ENCODE measurements around the gene THAP8.

THAP8 gene

DNA sequence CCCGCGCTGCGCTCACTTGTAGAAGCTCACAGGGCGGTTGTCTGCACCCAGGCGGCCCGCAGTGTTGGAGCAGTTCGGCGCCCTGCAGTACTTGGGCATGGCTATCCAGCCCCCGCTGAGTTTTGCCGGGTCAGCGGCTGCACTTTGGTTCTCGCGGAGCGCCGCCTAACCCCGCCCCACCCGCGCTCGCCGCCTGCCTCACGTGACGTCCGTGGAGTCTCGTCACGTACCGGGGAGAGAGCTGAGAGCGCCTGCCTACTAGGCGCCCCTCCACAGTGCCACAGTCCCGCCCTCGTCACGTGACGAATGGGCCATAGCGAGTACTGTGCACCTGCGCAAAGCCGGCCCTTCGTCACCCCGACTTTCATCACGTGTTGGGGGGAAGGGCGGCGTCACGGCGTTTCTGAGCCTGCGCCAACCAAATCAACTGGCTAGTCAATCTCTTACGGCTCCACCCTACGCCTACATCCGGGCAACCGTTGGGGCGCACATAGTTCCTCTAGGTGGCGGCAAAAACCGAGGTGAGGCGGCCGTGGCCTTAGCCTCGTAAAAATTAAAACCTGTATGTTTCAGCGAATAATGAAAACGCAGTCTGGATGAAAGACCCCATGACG lies at the start of gene THAP8:
THAP8 (minus strand) TSS at position 167 of the 614 bp plus-strand sequence; CDS start at position 99, 68 bp downstream.
- DNase-seq (ENCODE audit: low spot score in 2 of 2) (peak; percentile 96 to 100), ATAC-seq (peak; percentile 92)
- Mint-ChIP-seq H3K27ac (peak within 1 kb of the TSS; percentile 93), H3K36me3 (peaks cover 18% of the 10 kb centered on the region), H3K4me3 (peak within 1 kb of the TSS; percentile 91), H3K9me3 (no peaks in the 10 kb centered on the region), H3K4me1 (peaks cover 41% of the 10 kb centered on the region)

GRCh38 chr19:36103040-36103626 lies 49.0 kb upstream of the THAP8 start:
- Mint-ChIP-seq H3K9me3 (no peaks in the 10 kb centered on the region), H3K4me3 (no peak overlapping the region), H3K27ac (no peak overlapping the region), H3K4me1 (no peaks in the 10 kb centered on the region), H3K36me3 (peaks cover 25% of the 10 kb centered on the region)
- ATAC-seq (no peak), DNase-seq (ENCODE audit: low spot score in 2 of 2) (no peak)

DNA sequence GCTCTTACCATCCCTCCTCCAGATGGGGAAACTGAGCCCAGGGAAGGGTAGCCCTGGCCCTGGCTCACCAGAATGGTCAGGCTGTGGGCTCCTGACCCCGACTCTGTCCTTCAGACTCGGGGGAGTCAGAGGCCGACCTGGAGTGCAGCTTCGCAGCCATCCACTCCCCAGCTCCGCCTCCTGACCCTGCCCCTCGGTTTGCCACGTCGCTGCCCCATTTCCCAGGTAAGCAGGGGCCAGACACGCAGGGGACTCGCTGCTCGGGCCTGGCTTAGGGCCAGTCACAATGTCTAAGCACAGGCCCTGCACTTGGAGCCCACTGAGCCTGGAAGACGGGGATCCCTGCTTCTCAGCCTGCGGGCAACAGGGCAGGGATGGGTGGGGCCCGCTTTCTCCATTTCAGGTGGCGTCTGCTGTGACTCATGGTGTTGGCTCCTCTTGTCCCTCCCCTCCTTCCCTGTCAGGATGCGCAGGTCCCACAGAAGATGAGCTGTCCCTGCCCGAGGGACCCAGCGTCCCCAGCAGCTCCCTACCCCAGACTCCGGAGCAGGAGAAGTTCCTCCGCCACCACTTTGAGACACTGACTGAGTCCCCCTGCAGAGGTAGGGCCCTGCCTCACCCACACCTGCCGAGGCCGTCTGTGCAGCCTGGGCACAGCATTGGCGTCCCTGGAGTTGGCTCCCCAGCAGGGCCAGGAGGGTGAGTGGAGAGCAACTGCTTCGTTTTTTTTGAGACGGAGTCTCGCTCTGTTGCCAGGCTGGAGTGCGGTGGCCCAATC lies 47.7 kb upstream of the THAP8 start:
- no peak overlapping the region for H3K4me3 Mint-ChIP-seq
- DNase-seq (ENCODE audit: low spot score in 2 of 2), result no peak
- no peaks in the 10 kb centered on the region for H3K9me3 Mint-ChIP-seq
- H3K36me3 Mint-ChIP-seq, result peaks cover 33% of the 10 kb centered on the region
- H3K4me1 Mint-ChIP-seq, result no peaks in the 10 kb centered on the region
- ATAC-seq, result no peak
- H3K27ac Mint-ChIP-seq, result no peak overlapping the region

GRCh38 chr19:36100476-36100875 lies 46.4 kb upstream of the THAP8 start:
- Mint-ChIP-seq H3K27ac (peak overlapping the region; percentile 37), H3K36me3 (peaks cover 32% of the 10 kb centered on the region), H3K9me3 (no peaks in the 10 kb centered on the region), H3K4me1 (no peaks in the 10 kb centered on the region), H3K4me3 (no peak overlapping the region)
- no peak for DNase-seq (ENCODE audit: low spot score in 2 of 2)
- ATAC-seq, result no peak

- Mint-ChIP-seq H3K4me1 (no peaks in the 10 kb centered on the region), H3K4me3 (no peak overlapping the region), H3K27ac (no peak overlapping the region), H3K36me3 (peaks cover 39% of the 10 kb centered on the region), H3K9me3 (no peaks in the 10 kb centered on the region)
- ATAC-seq (no peak), DNase-seq (ENCODE audit: low spot score in 2 of 2) (no peak)
Observed at GRCh38 chr19:36099166-36099785, 45.2 kb upstream of the THAP8 start.

DNA sequence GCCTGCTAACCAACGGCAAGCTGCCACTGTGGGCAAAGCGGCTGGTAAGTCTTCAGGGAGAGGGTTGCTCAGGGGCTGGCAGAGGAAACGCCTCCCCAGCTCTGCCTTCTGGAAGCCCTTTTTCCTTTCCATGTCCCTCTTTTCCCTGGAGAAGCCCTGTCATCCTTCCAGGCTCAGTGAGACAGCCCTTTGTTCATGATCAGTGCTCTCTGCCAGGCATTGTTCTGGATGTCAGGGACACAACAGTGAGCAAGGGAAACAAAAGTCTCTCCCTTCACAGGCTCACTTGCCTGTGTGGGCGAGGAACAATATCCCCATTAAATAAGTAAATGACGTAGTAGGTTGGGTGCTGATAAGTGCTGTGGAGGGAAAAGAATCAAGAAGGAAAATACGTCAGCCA lies 43.0 kb upstream of the THAP8 start:
- H3K4me3 Mint-ChIP-seq, result no peak overlapping the region
- peaks cover 44% of the 10 kb centered on the region for H3K36me3 Mint-ChIP-seq
- ATAC-seq (no peak), DNase-seq (ENCODE audit: low spot score in 2 of 2) (no peak)
- no peak overlapping the region for H3K27ac Mint-ChIP-seq
- H3K4me1 Mint-ChIP-seq, result peaks cover 17% of the 10 kb centered on the region
- H3K9me3 Mint-ChIP-seq, result no peaks in the 10 kb centered on the region

GRCh38 chr19:36093687-36094086 lies 39.6 kb upstream of the THAP8 start:
- peaks cover 47% of the 10 kb centered on the region for H3K36me3 Mint-ChIP-seq
- H3K4me1 Mint-ChIP-seq, result peaks cover 17% of the 10 kb centered on the region
- ATAC-seq, result no peak

GRCh38 chr19:36093146-36093662 lies 39.1 kb upstream of the THAP8 start:
- H3K4me3 Mint-ChIP-seq, result peak overlapping the region; percentile 17
- H3K4me1 Mint-ChIP-seq, result peaks cover 17% of the 10 kb centered on the region
- ATAC-seq (peak; percentile 78), DNase-seq (ENCODE audit: low spot score in 2 of 2) (no peak)
- H3K36me3 Mint-ChIP-seq, result peaks cover 51% of the 10 kb centered on the region
- H3K27ac Mint-ChIP-seq, result peak overlapping the region; percentile 70
- no peaks in the 10 kb centered on the region for H3K9me3 Mint-ChIP-seq

More at GRCh38 chr19:36093687-36094086, 39.6 kb upstream of the THAP8 start:
- no peak for DNase-seq (ENCODE audit: low spot score in 2 of 2)
- Mint-ChIP-seq H3K9me3 (no peaks in the 10 kb centered on the region), H3K4me3 (peak overlapping the region; percentile 17), H3K27ac (peak overlapping the region; percentile 70)

DNA sequence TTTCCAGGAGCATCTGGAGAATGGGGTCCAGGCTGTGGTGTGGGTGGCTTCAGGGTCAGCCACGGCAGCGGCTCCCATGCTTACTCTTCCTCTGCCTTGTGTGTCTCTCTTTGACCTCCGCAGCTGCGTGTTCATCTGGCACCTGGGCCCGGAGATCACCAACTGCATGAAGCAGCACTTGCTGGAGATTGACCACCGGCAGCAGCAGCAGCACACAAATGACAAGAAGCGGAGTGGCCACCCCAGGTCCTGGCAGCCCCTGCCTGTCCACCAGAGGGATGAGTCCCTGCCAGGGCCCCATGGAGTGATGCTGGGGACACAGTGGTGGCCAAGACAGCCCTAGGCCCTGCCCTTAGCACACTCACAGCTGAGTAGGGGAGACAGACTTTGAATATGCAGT lies 38.5 kb upstream of the THAP8 start:
- Mint-ChIP-seq H3K36me3 (peaks cover 44% of the 10 kb centered on the region), H3K4me1 (peaks cover 17% of the 10 kb centered on the region), H3K9me3 (no peaks in the 10 kb centered on the region), H3K27ac (peak overlapping the region; percentile 70), H3K4me3 (peak overlapping the region; percentile 17)
- no peak for DNase-seq (ENCODE audit: low spot score in 2 of 2)
- no peak for ATAC-seq

- Mint-ChIP-seq H3K27ac (no peak overlapping the region), H3K9me3 (no peaks in the 10 kb centered on the region), H3K4me1 (peaks cover 17% of the 10 kb centered on the region), H3K36me3 (peaks cover 34% of the 10 kb centered on the region), H3K4me3 (no peak overlapping the region)
- no peak for ATAC-seq
- DNase-seq (ENCODE audit: low spot score in 2 of 2), result no peak
Observed at GRCh38 chr19:36090910-36091695, 37.0 kb upstream of the THAP8 start.

DNA sequence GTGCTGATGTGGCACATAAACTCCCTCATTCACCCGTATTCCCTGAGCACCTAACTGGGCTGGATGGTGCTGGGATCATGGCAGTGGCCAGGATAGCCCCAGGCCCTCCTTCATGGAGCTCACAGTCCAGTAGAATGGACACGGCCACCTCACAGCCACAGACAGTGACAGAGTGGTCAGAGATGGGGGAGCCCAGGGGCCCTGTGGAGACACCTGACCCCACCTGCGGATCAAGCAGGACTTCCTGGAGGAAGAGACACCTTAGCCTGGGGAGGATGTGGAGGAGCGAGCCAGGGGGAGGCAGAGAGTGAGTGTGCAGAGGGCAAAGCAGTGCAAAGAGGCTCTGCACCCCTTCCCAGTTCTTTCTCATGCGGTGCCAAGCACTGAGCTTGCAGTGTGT lies 35.8 kb upstream of the THAP8 start:
- Mint-ChIP-seq H3K4me3 (no peak overlapping the region), H3K27ac (peak overlapping the region; percentile 79), H3K36me3 (peaks cover 38% of the 10 kb centered on the region), H3K9me3 (no peaks in the 10 kb centered on the region), H3K4me1 (peaks cover 17% of the 10 kb centered on the region)
- ATAC-seq (no peak), DNase-seq (ENCODE audit: low spot score in 2 of 2) (no peak)

GRCh38 chr19:36086326-36086725 lies 32.2 kb upstream of the THAP8 start:
- Mint-ChIP-seq H3K27ac (no peak overlapping the region), H3K4me1 (no peaks in the 10 kb centered on the region), H3K9me3 (no peaks in the 10 kb centered on the region)

GRCh38 chr19:36084231-36085009 lies 30.3 kb upstream of the THAP8 start:
- Mint-ChIP-seq H3K4me1 (no peaks in the 10 kb centered on the region), H3K9me3 (no peaks in the 10 kb centered on the region), H3K36me3 (peaks cover 47% of the 10 kb centered on the region), H3K4me3 (no peak overlapping the region), H3K27ac (peak overlapping the region; percentile 48)
- DNase-seq (ENCODE audit: low spot score in 2 of 2) (no peak), ATAC-seq (no peak)

More at GRCh38 chr19:36086326-36086725, 32.2 kb upstream of the THAP8 start:
- ATAC-seq, result no peak
- Mint-ChIP-seq H3K36me3 (peaks cover 39% of the 10 kb centered on the region), H3K4me3 (no peak overlapping the region)
- no peak for DNase-seq (ENCODE audit: low spot score in 2 of 2)

DNA sequence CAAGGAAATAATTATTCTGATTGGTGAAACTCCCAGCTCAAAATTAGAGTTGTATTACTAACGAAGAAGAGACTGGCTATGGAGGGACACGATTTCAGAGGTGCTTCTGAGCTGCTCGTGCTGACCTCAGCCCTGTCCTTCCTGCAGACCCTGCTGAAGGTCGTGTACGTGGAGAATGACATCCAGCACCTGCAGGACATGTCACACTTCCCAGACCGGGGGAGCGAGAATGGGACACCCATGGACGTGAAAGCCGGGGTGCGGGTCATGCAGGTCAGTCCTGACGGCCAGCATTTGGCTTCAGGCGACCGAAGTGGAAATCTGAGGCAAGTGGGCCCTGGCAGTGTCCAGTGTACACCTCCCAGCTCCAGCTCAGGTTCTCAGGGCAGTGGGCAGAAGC lies 28.8 kb upstream of the THAP8 start:
- H3K36me3 Mint-ChIP-seq, result peaks cover 54% of the 10 kb centered on the region
- H3K4me3 Mint-ChIP-seq, result no peak overlapping the region
- H3K4me1 Mint-ChIP-seq, result no peaks in the 10 kb centered on the region
- ATAC-seq (no peak), DNase-seq (ENCODE audit: low spot score in 2 of 2) (no peak)
- no peaks in the 10 kb centered on the region for H3K9me3 Mint-ChIP-seq
- H3K27ac Mint-ChIP-seq, result no peak overlapping the region
